Stimulated activated CD8-positive, alpha-beta memory T cell treated with anti-CD3 and anti-CD28 coated beads, Interleukin-12 subunit alpha, Interleukin-12 subunit beta, amount 100 ng/mL, for 4 hours (primary cell): ENCODE results near the gene UACA.

ENCODE experiments used
- DNase-seq: peaks from one replicate; pipeline ENCODE4 v3.0.0-alpha.2; 2020; ENCODE audit warnings: low read depth

Gene UACA

DNA sequence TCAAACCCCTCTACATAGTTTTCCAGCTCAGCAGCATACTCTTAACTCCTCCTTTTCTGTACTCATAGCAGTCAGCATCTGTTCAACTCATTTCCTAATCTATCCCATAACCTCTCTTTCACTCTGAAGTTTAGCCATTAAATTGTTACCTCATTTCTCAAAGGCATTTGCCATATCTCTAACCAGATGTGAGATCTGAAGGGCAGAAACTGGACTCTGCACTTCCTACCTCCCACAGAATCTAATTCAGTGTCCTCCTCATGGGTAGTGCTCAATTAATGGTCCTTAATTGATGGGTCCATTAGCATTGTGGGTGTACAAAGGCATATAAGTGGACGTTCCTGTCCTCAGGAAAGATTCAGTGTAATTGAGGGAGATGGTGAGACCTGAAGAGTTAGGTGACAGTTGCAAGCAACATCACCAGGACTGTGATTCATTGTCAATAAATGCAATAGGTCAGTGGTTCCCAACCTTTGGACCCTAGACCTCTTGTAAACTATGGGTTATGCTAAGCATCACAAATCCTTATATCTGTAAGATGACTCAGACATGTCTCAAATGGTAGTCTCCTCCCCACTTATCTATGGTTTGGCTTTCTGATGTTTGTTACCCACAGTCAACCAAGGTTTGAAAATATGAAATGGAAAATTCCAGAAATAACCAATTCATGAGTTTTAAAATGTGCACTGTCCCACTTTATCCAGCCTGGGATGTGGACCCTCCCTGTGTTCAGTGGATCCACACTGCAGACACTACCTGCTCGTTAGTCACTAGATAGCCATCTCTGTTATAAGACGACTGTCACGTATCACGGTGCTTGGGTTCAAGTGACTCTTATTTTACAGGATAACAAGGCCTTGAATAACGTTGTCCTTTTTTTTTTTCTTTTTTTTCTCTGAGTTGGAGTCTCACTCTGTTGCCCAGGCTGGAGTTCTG, 25.0 kb upstream of the UACA start:
- DNase-seq, result no peak

DNA sequence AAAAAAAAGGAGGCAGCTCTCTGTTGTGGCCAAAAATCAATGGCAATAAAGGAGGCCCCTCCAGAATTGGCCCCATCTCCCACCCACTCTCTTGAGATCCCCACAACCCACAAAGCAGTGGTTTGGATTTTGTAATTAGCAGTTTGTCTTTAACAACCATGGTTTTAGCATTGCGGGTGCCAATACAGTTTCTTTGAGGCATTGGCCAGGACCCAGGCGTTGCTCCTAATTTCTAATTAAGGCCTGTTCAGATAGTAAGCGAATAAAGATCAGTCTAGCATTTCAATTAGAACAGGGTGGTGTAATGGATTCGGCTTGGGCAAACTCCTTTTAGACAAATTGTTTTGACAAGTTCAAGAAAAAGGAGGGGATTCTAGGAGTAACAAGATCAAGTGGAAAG, 23.6 kb upstream of the UACA start:
- DNase-seq, result no peak

DNA sequence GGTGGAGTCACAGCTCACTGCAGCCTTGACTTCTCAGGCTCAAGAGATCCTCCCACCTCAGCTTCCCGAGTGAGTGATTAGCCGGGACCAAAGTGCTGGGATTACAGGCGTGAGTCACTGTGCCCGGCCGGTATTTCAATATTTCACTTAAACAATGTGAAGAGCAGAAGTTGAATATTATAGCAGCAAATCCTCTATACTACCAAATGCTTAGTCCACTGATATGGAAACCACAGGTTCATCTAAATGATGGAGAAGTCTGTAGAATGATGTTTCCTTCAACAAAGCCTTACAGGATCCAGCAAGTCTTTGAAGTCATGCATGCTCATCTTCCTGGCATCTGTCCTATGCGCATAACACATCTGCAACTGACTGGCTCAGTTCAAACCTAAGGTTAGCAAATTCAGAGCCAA, 20.3 kb upstream of the UACA start:
- no peak for DNase-seq

DNA sequence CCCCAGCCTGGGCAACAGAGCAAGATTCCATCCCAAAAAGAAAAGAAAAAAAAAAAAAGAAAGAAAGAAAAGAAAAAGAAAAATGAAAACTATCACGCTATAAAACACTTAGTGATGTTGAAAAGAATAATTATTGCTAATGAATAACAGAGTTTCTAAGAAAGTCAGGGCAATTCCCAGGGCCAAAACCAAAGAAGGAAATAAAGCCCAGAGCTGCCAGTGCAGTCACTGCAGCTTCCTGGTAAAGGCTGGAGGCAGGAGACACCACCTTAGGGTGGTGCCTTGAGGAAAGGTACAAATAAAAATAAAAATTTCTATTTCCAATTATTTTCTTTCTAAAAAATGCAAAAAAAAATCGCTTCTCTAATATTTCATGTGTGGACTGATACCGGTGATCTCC, 19.7 kb upstream of the UACA start:
- DNase-seq, result no peak

DNA sequence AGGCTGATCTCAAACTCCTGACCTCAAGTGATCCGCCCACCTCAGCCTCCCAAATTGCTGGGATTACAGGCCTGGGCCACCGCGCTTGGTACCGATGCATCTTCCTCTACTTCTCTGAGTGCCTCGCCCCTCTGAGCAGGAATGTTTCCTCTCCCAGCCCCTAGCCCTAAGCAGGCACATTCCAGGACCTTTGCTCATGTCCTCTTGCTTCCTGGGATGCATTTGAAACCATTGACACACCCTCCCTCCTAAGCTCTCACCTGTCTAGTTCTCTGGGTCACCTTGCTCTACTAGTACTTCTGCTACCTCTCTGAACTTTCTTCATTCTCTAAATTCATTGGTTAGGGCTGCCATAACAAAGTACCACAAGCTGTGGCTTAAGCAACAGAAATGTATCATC, 17.9 kb upstream of the UACA start:
- DNase-seq, result no peak

DNA sequence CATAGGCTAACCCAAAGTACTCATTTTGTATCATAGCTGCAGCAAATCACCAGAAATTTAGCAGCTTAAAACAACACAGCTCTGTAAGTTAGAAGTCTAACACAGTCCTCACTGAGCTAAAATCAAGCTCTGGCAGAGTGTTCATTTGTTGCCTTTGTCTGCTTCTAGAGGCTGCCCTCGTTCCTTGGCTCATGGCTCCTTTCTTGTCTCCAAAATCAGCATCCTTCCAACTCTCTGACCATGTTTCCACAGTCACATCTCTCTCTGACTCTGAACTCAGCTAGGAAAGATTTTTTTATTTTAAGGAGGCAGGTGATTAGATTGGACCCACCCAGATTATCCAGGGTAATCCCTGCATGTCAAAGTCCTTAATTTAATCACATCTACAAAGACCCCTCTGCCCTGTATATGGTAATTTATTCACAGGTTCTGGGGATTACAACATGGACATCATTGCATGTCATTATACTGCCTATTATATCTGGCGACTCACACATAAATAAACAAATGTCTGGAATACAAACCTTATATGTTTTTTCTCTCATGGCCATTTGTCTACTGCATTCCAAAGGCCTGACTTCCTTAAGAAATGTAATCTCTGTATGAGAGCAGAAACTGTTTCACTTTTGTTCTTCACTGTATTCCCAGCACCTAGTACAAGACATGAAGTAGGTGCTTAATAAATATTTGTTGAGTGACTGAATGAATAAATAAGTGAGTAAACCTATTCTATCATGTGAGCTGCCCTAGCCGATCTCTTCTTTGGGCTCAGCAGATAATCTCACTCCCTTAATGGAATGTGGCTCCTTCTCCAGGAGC, 15.1 kb upstream of the UACA start:
- no peak for DNase-seq

DNA sequence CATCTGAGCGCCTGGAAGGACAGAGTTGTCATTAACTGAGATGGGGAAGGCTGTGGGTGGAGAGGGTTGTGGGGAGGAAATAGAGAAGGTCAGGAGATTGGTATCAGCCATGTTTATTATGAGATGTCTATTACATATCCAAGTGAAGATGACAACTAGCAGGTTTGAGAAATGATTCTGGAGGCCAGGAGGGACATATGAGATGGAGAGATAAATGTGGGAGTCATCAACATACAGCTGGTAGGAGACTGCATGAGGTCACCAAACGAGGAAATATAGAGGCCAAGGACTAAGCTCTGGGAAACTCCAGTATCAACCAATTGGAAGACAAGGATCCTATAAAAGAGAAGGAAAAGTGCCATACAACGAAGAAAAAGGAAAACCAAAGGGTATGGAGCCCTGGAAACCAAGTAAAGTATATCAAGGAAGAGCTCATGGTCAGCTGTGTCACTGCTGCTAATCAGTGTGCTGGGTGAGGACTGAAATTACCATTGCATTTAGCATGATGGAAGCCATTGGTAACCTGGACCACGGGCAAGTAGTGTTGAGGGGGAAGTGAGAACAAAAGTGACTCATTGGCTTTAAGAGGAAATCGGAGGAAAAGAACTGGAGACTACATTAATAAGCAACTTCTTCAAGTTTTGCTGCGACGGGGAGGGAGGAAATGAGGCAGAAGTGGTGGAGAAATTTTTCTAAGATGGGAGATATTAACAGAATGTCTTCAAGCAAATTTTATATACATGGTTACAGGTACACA, 14.0 kb upstream of the UACA start:
- no peak for DNase-seq

DNA sequence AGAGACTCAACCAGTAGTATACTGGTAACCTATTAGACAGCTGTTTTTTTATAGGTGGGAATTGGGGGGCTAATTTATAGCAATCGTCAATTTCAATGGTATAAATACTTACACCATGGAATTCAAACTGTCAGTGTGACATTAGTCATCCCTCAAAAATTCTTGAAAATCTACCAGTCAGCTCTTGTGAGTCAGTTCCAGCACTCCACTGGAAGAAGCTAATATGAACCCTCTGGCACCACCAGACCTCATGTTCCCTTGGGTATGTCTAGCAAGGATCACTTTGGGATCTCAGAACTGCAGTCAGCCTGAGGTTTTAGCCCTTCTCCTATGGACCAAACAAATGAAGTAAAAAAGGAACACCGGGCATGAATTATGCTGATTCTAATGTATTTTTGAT, 11.8 kb upstream of the UACA start:
- DNase-seq, result no peak

DNA sequence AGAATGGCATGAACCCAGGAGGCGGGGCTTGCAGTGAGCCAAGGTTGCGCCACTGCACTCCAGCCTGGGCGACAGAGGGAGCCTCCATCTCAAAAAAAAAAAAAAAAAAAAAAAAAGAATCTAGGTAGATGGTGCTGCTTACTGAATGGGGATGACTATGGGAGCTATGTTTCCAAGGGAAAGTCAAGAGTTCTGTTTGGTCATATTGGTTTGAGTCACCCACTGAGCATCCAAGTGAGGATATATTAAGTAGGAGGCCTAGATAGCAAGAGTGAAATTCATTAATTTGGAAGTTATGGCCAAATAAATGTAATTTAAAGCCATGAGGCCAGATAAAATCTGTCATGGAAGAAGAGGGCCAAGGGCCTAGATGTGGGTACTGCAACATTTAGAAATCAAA, 9.0 kb upstream of the UACA start:
- no peak for DNase-seq

DNA sequence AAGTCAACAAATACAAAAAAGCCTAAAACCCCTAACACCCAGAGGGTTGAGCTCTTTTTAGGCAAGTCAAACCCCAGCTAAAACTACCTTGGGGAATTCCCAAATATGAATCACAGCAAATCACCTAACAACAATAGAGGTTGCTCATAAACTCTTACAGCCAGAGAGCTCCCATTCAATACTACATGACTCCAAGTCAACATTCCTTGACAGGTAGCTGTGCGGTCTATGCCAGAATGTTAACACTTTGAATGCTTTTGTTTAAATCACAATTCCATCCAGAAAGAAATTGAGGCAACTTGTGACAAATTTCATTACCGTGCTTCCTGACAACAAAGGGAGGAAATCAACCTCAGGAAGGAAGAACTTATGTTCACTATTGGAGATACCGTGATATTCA, 7.5 kb upstream of the UACA start:
- DNase-seq, result no peak

DNA sequence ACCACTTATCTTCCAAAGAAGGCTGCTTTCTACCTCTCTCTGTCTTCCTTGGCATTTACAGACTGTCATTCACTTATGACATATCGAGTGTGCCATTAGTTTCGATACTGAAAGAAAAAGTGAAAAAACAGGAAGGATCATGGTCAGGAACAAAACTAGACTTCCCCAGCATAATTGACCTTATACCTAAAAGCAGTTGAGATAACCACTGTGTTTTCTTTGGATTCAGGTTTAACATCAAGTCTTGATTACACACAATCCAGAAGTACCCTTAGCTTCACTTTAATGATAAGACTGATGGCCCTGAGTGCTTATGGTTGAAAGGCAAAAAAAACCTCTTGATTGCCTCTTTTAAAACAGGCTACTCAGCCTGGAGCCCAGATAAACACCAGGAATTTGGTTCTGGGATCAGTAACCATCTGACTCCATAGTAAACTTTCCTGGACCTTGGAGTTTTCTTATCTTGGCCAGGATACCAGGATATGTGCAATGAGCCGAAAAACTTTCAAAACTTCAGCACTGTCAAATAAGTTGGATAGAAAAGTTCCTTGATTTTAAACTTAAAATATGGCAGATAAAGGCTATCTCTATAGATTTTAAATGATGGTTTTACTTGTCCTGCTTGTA, 5.0 kb upstream of the UACA start:
- DNase-seq, result no peak

DNA sequence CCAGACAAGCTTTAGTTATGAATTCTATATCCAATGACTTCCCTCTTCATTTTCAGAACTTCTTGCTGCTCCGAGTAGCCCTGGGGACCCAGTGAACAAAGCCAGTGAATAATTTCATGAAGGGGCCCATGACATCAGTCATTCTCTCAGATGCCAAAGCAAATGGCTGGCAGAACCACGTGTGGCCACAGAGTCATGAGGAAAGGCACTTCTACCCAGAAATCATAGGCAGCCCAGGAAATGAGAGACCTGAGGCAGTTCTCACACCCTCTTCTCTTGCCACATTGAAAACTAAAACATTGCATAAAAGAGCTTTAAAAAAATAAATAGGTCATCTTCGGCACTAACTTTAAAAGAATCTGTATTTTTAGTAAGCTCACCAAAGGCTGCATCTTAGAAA, 4.3 kb upstream of the UACA start:
- DNase-seq, result no peak

DNA sequence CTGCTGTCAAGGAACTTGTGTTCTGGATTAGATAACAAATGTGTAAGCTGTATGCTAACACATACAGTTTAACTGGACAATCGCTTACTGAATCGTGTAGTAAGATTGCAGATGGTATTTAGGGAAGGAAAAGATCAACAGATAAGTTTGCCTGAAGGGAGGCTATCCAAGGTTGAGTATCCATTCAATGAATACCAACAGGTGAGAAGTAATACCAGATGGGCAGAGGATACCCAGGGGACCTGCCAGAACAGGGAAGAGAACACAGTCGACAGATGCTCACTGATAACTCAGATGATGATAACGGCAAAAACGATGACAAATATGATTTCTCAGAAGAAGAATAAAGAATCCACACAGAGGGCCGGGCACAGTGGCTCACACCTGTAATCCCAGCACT, 3.2 kb upstream of the UACA start:
- DNase-seq, result no peak

DNA sequence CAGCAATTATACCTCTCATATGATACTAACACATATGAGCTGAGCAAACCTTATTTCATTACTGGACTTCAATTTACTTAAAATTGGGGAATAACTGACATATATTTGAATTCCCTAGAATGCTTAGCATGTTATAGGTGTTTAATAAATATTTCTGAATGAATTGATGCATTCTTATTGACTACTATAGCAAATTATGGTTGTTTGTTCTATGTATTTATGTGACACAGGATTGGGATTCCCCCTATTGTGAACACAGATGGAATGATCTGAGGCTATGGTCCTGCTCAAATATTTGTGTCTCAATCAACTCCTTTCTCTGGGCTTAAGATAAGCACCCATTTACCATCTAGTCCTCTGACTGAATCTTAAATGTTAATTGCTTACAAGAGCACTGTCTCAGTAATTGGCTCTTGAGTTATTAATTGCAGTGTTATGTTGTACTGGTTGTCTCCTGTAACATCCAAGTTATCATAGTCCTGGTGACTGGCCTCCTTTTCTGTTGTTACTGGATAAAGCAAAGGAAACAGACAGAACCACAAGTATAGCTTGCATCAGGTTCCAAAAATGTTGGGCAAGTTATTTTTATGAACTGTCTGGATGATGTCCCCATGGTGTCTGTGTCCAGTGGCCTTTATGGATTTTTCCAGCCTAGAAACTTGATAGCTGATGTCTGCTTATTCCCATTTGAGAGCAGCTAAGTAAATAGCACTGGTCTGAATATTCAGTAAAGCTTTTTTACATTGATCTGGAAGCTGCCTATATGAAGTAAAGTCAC, 2.3 kb upstream of the UACA start:
- no peak for DNase-seq

DNA sequence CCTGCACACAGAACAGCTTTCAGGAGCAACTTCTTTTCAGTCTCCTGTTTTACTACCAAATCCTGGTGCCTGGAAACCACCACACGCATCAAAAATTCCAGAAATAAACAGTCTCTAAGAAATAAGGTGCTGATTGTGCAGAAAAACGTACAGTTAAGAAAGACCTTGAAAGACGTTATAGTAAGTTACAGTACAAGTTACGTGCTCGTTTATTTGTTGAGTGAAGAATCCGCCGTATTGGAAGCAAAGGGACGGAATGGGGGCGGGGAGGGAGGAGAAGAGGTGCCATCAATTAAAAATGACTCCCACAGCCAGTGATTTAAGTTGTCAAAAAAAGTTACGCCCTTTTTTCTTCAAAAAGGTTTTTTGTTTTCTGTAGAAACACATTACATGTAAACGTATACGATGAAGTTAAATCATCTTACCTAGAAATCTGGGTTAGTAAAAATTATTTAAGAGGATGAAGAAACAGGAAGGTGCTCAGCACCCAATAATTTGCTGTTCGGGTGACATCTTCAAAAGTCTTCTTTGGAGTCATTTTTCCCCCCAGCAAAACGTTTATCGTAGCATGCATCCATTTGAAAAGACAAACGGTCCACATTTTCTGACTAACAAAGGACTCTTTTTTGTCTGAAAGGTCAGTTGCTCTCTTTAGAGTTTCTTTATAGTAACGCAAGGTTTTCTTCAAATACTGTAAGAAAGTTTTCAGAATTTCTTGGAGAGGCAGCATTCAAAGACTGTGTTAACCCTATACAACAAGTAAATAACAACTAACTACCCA, 782 bp upstream of the UACA start:
- DNase-seq, result no peak

DNA sequence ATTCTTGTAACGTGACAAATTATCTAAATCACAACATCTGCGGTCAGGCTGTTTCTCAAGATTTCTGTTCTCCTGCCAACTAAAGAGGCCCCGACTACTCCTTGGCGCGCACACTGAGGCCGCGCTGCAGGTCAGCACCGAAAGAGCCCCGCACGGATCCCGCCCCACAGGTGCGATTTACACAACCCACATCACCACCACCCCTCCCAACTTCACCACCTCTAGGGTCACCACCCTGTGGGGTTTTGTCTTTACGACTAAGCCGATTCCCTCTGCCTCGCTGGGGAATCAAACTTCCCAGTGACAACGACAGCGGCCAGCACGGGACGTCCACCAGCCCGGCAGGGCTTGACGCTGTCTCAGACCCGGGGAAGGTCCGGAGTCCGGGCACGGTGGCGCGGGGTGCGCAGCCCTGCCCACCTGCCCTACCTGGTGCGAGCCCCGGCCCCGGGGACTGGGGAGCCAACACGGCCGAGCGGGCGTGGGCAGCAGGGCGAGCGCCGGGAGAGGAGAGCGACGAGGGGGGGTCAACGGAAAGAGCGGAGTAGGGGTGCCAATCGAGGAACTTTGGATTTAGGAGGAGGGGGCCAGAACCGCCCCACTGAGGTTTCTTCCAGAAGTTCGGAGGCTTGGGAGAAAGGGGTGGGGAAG, 764 bp downstream of the UACA start:
- no peak for DNase-seq

DNA sequence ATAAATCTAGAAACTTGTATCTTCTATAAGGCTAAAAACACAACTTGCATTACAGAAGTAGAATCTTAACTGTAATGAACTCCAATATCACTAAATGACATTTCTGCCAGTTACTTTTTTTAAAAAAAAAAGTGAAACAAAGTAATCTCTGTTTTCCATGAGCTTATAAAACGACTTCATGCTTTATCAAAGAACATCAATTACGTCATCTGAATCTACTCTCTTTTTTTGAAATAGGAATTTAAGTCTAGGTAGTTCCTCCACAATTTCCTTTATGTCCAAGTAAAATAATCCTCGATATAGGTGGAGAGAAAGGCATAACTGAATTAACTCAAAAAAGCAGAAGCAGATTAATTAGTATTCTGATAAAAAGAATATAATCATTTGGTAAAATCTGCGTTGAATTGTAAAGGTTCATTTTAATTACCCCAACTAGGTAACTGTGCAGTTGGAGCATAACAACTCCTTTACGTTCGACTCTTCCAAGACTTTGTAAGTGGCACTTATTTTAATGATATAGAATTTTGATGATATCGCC, 1.4 kb downstream of the UACA start:
- no peak for DNase-seq

DNA sequence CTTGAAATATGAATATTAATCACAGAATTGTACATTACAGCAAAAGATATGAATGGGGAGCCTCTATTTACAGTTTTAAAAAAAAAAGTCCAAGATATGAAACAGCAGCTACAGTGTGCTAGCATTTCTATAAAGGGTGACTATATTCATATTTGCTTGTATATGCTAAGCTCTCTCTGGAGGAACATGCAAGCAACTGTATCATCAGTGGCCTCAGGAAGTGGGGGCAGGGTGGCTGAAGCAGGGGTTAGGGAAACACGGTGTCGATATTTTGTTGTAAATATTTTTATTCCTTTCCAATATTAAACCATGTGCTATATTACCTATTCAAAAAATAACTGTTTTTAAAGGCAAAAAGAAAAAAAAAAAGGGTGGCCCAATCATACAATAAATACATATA, 2.3 kb downstream of the UACA start:
- no peak for DNase-seq

DNA sequence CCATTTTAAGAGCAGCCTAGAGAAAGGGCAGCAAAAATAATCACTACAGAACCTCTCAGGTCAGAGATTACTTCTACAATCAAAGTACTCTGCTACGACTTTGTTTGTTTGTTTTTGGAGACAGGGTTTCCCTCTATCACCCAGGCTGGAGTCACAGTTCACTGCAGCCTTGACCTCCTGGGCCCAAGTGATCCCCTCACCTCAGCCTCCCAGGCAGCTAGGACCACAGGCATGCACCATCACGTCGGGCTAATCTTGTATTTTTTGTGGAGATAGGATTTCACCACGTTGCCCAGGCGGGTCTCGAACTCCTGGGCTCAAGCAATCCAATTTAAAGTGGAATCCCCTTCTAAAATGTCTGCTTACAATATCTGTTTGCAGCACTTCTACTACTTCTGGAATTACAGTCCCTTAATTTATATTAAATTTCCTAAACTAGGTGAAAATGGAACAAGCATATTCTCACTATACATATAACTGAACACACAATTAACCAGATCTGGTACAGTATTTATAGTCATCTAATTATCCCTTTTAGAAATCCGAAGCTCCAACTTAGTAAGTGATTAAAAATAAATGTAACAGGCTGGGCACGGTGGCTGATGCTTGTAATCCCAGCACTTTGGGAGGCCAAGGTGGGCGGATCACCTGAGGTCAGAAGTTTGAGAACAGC, 4.4 kb downstream of the UACA start:
- no peak for DNase-seq
